Measurements from ENCODE around the gene KLK13.

DNA sequence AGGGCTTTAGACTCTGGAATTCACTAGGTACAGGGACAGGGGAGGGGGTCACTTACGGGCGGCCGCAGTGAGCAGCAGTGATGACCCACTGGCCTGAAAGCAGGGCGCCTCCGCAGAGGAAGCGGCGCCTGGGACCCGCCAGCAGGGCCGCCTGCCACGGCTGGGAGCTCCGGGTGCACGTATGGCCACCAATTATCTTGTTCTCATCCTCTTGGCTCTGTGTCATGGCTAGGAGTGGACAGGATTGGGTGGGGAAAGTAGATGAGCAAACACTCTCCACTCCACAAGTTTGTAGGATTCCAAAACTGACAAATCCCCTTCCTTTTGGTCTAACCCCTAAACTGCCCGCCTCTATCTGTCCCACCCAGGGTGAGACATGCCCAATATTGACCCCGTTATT, 16.6 kb upstream of the KLK13 start:
- no peak for TF ChIP-seq BACH2 (CRISPR knock-in tag; IDR thresholded peaks at IDR 0.05; ENCODE audit: borderline replicate concordance)
- TF ChIP-seq RARB (CRISPR knock-in tag; IDR thresholded peaks at IDR 0.05) = no peak
- no peak for TF ChIP-seq ZNF70 (CRISPR knock-in tag; IDR thresholded peaks at IDR 0.05)
- TF ChIP-seq, protein P1, sequence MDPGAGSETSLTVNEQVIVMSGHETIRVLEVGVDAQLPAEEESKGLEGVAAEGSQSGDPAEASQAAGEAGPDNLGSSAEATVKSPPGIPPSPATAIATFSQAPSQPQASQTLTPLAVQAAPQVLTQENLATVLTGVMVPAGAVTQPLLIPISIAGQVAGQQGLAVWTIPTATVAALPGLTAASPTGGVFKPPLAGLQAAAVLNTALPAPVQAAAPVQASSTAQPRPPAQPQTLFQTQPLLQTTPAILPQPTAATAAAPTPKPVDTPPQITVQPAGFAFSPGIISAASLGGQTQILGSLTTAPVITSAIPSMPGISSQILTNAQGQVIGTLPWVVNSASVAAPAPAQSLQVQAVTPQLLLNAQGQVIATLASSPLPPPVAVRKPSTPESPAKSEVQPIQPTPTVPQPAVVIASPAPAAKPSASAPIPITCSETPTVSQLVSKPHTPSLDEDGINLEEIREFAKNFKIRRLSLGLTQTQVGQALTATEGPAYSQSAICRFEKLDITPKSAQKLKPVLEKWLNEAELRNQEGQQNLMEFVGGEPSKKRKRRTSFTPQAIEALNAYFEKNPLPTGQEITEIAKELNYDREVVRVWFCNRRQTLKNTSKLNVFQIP (CRISPR knock-in tag; IDR thresholded peaks at IDR 0.05; ENCODE audit: borderline replicate concordance, low read depth) = no peak
- no peak for TF ChIP-seq ZFP3 (CRISPR knock-in tag; IDR thresholded peaks at IDR 0.05)
- no peak for TF ChIP-seq OSR1 (CRISPR knock-in tag; IDR thresholded peaks at IDR 0.05)
- no peak for TF ChIP-seq CSDC2 (CRISPR knock-in tag; IDR thresholded peaks at IDR 0.05)
- no peak for TF ChIP-seq ZNF565 (CRISPR knock-in tag; conservative IDR thresholded peaks at IDR 0.05; ENCODE audit: low read depth)
- TF ChIP-seq ISL1 (CRISPR knock-in tag; IDR thresholded peaks at IDR 0.05) = no peak
- TF ChIP-seq, protein P2, sequence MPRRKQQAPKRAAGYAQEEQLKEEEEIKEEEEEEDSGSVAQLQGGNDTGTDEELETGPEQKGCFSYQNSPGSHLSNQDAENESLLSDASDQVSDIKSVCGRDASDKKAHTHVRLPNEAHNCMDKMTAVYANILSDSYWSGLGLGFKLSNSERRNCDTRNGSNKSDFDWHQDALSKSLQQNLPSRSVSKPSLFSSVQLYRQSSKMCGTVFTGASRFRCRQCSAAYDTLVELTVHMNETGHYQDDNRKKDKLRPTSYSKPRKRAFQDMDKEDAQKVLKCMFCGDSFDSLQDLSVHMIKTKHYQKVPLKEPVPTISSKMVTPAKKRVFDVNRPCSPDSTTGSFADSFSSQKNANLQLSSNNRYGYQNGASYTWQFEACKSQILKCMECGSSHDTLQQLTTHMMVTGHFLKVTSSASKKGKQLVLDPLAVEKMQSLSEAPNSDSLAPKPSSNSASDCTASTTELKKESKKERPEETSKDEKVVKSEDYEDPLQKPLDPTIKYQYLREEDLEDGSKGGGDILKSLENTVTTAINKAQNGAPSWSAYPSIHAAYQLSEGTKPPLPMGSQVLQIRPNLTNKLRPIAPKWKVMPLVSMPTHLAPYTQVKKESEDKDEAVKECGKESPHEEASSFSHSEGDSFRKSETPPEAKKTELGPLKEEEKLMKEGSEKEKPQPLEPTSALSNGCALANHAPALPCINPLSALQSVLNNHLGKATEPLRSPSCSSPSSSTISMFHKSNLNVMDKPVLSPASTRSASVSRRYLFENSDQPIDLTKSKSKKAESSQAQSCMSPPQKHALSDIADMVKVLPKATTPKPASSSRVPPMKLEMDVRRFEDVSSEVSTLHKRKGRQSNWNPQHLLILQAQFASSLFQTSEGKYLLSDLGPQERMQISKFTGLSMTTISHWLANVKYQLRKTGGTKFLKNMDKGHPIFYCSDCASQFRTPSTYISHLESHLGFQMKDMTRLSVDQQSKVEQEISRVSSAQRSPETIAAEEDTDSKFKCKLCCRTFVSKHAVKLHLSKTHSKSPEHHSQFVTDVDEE (CRISPR knock-in tag; IDR thresholded peaks at IDR 0.05) = no peak
- TF ChIP-seq ZNF8 (CRISPR knock-in tag; IDR thresholded peaks at IDR 0.05) = no peak
- TF ChIP-seq ZFP30 (CRISPR knock-in tag; IDR thresholded peaks at IDR 0.05) = no peak

Data from SK-N-SH treated with all-trans-retinoic acid at 6 μM for 48 hours (cell line).